ENCODE measurements around the gene CEP170.

CEP170 gene

GRCh38 chr1:243269461-243269801 lies 14.3 kb upstream of the CEP170 start:
- in situ Hi-C loops (cut with MboI; ENCODE audit: low pct_unique_long_range_greater_than_20kb, low sequenced_read_pairs): no loop called here
- DNase-seq: peak; percentile 68

- in situ Hi-C loops (cut with MboI; ENCODE audit: low pct_unique_long_range_greater_than_20kb, low sequenced_read_pairs): no loop called here
- peak; percentile 70 for DNase-seq
Measured at GRCh38 chr1:243268751-243269460, 13.8 kb upstream of the CEP170 start.

- in situ Hi-C loops (cut with MboI; ENCODE audit: low pct_unique_long_range_greater_than_20kb, low sequenced_read_pairs): no loop called here
Measured at GRCh38 chr1:243267914-243268653, 13.0 kb upstream of the CEP170 start.

GRCh38 chr1:243267471-243267880 lies 12.4 kb upstream of the CEP170 start:
- peak; percentile 80 for DNase-seq
- in situ Hi-C loops (cut with MboI; ENCODE audit: low pct_unique_long_range_greater_than_20kb, low sequenced_read_pairs): no loop called here

More at GRCh38 chr1:243267914-243268653, 13.0 kb upstream of the CEP170 start:
- DNase-seq: peak; percentile 85

GRCh38 chr1:243266231-243266630 lies 11.2 kb upstream of the CEP170 start:
- in situ Hi-C loops (cut with MboI; ENCODE audit: low pct_unique_long_range_greater_than_20kb, low sequenced_read_pairs): no loop called here
- DNase-seq: no peak

- peak; percentile 89 for DNase-seq
- in situ Hi-C loops (cut with MboI; ENCODE audit: low pct_unique_long_range_greater_than_20kb, low sequenced_read_pairs): no loop called here
Measured at GRCh38 chr1:243264717-243265116, 9.6 kb upstream of the CEP170 start.

GRCh38 chr1:243261390-243261789 lies 6.3 kb upstream of the CEP170 start:
- DNase-seq: no peak
- in situ Hi-C loops (cut with MboI; ENCODE audit: low pct_unique_long_range_greater_than_20kb, low sequenced_read_pairs): no loop called here

GRCh38 chr1:243260221-243260880 lies 5.3 kb upstream of the CEP170 start:
- in situ Hi-C loops (cut with MboI; ENCODE audit: low pct_unique_long_range_greater_than_20kb, low sequenced_read_pairs): no loop called here

GRCh38 chr1:243258731-243259130 lies 3.6 kb upstream of the CEP170 start:
- no peak for DNase-seq
- in situ Hi-C loops (cut with MboI; ENCODE audit: low pct_unique_long_range_greater_than_20kb, low sequenced_read_pairs): no loop called here

More at GRCh38 chr1:243260221-243260880, 5.3 kb upstream of the CEP170 start:
- no peak for DNase-seq

- no peak for DNase-seq
Measured at GRCh38 chr1:243257189-243257588, 2.1 kb upstream of the CEP170 start.

GRCh38 chr1:243256590-243256989 lies 1.5 kb upstream of the CEP170 start:
- DNase-seq: no peak
- in situ Hi-C loops (cut with MboI; ENCODE audit: low pct_unique_long_range_greater_than_20kb, low sequenced_read_pairs): no loop called here

More at GRCh38 chr1:243257189-243257588, 2.1 kb upstream of the CEP170 start:
- in situ Hi-C loops (cut with MboI; ENCODE audit: low pct_unique_long_range_greater_than_20kb, low sequenced_read_pairs): no loop called here

GRCh38 chr1:243255791-243256512 lies 871 bp upstream of the CEP170 start, which contains the start of gene SDCCAG8:
Gene SDCCAG8 (plus strand): TSS chr1:243256041. CDS start chr1:243256174, 133 bp downstream.
- in situ Hi-C loops (cut with MboI; ENCODE audit: low pct_unique_long_range_greater_than_20kb, low sequenced_read_pairs): no loop called here
- DNase-seq: peak; percentile 100

- in situ Hi-C loops (cut with MboI; ENCODE audit: low pct_unique_long_range_greater_than_20kb, low sequenced_read_pairs): no loop called here
Measured at GRCh38 chr1:243254233-243254926, 701 bp downstream of the CEP170 start.

GRCh38 chr1:243253926-243254232 lies 1.2 kb downstream of the CEP170 start:
- no peak for DNase-seq
- in situ Hi-C loops (cut with MboI; ENCODE audit: low pct_unique_long_range_greater_than_20kb, low sequenced_read_pairs): no loop called here

More at GRCh38 chr1:243254233-243254926, 701 bp downstream of the CEP170 start:
- peak; percentile 81 for DNase-seq

- in situ Hi-C loops (cut with MboI; ENCODE audit: low pct_unique_long_range_greater_than_20kb, low sequenced_read_pairs): no loop called here
- peak; percentile 43 for DNase-seq
Measured at GRCh38 chr1:243253211-243253925, 1.7 kb downstream of the CEP170 start.

- no peak for DNase-seq
Measured at GRCh38 chr1:243251539-243251938, 3.5 kb downstream of the CEP170 start.

GRCh38 chr1:243250102-243250501 lies 5.0 kb downstream of the CEP170 start:
- DNase-seq: no peak
- in situ Hi-C loops (cut with MboI; ENCODE audit: low pct_unique_long_range_greater_than_20kb, low sequenced_read_pairs): no loop called here

More at GRCh38 chr1:243251539-243251938, 3.5 kb downstream of the CEP170 start:
- in situ Hi-C loops (cut with MboI; ENCODE audit: low pct_unique_long_range_greater_than_20kb, low sequenced_read_pairs): no loop called here

- no peak for DNase-seq
- in situ Hi-C loops (cut with MboI; ENCODE audit: low pct_unique_long_range_greater_than_20kb, low sequenced_read_pairs): no loop called here
Measured at GRCh38 chr1:243249214-243249613, 5.9 kb downstream of the CEP170 start.
